HUDEP-2 (cell line): ENCODE data around the gene PLA2G4A.
A peak's percentile ranks its signal among the peaks of the same experiment; 100 is the strongest.

Experiments
- DNase-seq, 76 experiments: peaks; one replicate each; lab custom pipeline; 2025; ENCODE audit not compliant: unreplicated experiment in 76 of 76; lab: John Stamatoyannopoulos, UW

The PLA2G4A gene

GRCh38 chr1:186829686-186830587 is 1.2 kb downstream of the PLA2G4A start:
- peak in 1 of 76 experiments; percentile 4 for DNase-seq

- no peak for DNase-seq
Observed at GRCh38 chr1:186831168-186831567, 2.4 kb downstream of the PLA2G4A start.

- DNase-seq = no peak
Observed at GRCh38 chr1:186834399-186834958, 5.7 kb downstream of the PLA2G4A start.

GRCh38 chr1:186835448-186835847 is 6.7 kb downstream of the PLA2G4A start:
- no peak for DNase-seq

- DNase-seq = no peak
Observed at GRCh38 chr1:186837806-186838205, 9.1 kb downstream of the PLA2G4A start.

- DNase-seq = no peak
Observed at GRCh38 chr1:186838380-186839040, 9.8 kb downstream of the PLA2G4A start.

DNA sequence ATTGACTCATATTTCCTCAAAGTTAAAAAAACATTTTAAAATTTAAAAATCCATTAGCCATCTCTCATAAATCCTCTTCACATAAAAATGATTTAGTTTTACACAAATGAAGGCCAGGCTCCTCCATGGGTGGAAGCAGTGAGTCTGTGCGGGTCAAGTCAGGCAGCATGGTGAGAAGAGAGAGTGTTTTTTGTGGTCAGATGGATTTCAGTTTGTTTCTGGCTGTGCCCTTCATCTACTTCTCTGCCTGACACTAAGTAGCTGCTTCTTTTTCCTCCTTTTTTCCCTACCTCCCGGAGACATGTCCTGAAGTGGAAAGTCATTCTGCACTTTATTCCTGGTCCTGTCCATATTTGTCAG is 10.3 kb downstream of the PLA2G4A start:
- no peak for DNase-seq

DNA sequence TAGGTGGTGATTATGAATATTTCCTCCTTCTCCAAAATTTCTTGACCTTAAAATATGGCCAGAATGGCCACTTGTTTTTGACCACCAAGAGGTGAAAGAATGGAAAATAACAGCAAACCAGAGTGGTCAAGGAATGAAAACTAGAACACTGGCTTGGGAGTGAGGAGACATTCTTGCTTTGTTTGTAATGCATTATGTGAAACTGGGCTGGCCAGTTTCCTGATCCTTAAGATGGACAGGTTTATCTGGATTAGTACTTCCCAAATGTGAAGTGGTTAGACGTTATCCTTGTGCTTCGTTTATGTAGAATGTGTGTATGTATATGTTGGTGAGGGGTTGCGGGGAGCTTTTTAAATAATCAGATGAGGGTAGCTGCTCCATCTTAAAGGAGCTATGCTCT is 12.8 kb downstream of the PLA2G4A start:
- no peak for DNase-seq

GRCh38 chr1:186842547-186842946 is 13.8 kb downstream of the PLA2G4A start:
- no peak for DNase-seq

DNA sequence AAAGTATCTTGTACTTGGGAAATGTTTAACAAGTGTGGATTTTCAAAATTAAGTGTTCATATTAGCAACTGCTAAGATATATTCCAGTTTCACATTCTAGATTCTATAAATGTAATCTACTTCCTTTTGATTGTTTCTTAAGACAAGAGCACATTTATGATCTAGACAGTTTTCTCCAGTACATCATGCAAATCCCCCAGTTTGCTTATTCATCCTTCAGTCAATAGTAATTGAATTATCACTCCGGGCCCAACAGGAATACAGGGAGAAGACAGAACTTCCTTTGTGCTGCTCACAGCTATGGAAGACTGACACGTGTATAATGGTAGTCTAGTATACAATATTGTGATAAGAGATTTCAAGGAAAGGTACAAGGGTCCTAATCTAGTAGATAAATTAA is 14.5 kb downstream of the PLA2G4A start:
- no peak for DNase-seq

- no peak for DNase-seq
Observed at GRCh38 chr1:186843931-186844330, 15.2 kb downstream of the PLA2G4A start.

DNA sequence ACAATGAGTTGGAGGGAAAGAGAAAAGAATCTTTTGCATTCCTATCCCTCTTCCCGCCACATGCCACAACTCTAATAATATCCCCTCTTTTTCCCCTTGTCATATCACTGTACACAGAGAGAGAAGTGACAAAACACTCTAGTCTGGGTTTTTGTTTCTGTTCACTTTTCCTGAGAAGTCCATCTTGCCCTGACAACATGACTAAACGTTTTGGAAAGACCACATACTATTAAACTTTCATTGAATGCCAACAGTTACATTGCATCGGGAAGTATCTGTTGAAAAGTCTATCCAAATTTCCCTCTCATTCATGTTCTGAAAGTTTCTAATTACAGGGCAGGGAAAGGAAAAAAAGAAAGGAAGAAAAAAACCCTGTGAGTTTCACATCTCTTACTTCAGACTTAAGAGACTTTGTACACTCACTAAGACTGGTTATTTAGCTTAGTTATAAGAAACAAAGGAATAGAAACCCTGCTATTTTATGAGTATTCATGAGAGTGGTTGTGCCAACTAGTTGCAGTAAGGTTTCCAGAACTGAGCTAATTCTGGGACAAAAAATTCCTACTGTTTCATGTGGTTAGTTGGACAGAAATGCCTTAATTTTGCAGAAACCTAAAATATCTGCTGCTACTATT is 16.9 kb downstream of the PLA2G4A start:
- no peak for DNase-seq

GRCh38 chr1:186848509-186849130 is 19.9 kb downstream of the PLA2G4A start:
- no peak for DNase-seq

- no peak for DNase-seq
Observed at GRCh38 chr1:186849271-186849671, 20.5 kb downstream of the PLA2G4A start.

DNA sequence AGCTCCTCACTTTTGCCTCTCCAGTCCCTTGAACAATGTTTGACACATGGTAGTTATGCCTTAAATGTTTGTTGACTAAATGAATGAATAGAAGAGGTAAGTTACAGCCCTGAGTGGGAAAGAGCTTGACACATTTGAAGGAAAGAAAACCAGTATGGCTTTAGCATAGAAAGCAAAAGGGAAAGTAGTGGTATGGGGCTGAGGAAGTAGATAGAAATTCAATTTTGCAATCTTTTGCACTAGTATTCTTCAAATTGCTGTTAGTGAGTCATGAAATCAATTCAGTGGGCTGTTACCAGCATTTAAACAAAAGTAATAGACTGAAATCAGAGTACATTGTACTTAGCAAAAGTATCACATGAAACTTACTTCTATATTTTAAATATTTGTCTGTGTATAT is 21.1 kb downstream of the PLA2G4A start:
- no peak for DNase-seq

- no peak for DNase-seq
Observed at GRCh38 chr1:186854102-186854501, 25.4 kb downstream of the PLA2G4A start.

DNA sequence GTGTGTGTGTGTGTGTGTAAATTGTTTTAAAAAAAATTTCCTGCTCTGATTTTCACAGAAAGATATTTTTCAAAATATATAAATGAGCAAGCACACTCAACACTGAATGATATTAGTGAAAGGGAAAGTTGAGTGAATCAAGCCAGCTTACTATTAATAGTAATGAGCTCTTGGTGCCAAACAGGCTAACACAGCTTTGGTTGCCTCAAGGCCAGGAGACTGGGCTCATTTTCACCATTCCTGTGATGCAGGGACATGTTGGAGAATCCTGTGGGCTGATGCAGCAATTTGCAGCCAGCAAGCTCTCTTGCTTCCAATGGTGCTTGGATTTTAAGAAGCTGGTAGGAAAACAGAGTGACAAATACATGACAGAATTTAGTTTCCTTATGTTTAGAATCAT is 30.2 kb downstream of the PLA2G4A start:
- DNase-seq = no peak

- no peak for DNase-seq
Observed at GRCh38 chr1:186859995-186860394, 31.2 kb downstream of the PLA2G4A start.

DNA sequence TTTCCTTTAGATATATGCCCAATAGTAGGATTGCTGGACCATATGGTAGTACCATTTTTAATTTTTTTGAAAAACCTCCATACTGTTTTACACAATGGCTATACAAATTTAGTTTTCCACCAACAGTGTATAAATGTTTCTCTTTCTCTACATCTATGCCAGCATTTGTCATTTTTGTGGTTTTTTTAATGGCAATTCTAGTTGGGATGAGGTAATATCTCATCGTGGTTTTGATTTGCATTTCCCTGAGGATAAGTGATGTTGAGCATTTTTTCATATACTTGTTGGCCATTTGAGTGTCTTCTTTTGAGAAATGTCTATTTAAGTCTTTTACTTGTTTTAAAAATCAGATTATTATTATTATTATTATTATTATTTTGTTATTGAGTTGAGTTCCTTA is 35.5 kb downstream of the PLA2G4A start:
- no peak for DNase-seq

- DNase-seq = no peak
Observed at GRCh38 chr1:186865253-186865652, 36.5 kb downstream of the PLA2G4A start.

- DNase-seq = no peak
Observed at GRCh38 chr1:186865857-186866256, 37.1 kb downstream of the PLA2G4A start.
